ENCODE results near the gene ZNF195.

Gene ZNF195

DNA sequence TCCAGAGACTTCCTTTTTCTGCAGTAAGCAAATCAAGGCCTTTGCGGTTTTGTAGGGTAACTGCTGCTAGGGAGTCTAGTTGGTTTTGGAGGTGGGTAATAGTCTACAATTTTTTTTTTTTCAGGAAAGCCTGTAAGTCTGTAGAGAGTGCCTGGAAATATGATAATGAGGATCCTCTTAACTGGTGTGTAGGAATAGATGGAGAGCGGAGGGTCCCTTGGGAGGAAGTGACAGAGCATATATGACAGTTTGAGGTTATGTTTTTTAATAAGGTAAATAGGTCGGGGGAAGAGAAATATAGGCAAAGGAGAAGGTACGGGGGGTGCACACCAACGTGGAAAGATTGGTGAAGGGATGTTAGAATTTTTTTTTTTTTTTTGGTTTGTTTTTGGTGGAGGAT lies 25.9 kb downstream of the ZNF195 start:
- H3K27me3 ChIP-seq (replicated peaks in 2 of 5; ENCODE audit: control insufficient read depth in 4 of 5, insufficient read depth in 5 of 5, low read length in 4 of 5), result no peaks in the 10 kb centered on the region
- ChIA-PET POLR2A (no interaction called here), CTCF (interaction anchor here (2.0 kb wide), 1 partner anchor 13 kb away, joined by 7 read pairs; no protein-coding TSS in a partner anchor)
- H3K9me3 ChIP-seq (ENCODE audit: control extremely low read depth in 1 of 5, control insufficient read depth in 4 of 5, insufficient read depth in 2 of 5, low read depth in 1 of 5, low read length in 4 of 5), result peaks cover 4 to 55% (median 26%) of the 10 kb centered on the region in 5 experiments
- WGBS (ENCODE audit: insufficient coverage), result 95% methylated on average over 4 of the region's 5 CpGs
- no peak overlapping the region for H3K27ac ChIP-seq (ENCODE audit: insufficient read depth in 1 of 2, low read depth in 1 of 2, low read length in 2 of 2, poor library complexity in 1 of 2, severe bottlenecking in 2 of 2)
- H3K4me1 ChIP-seq (ENCODE audit: control extremely low read depth in 1 of 4, control insufficient read depth in 4 of 4, insufficient read depth in 4 of 4, low read length in 3 of 4), result no peaks in the 10 kb centered on the region
- peaks cover 0 to 10% (median under 1%) of the 10 kb centered on the region in 4 experiments for H3K36me3 ChIP-seq (ENCODE audit: control insufficient read depth in 4 of 4, insufficient read depth in 4 of 4, low read length in 3 of 4)
- H3K4me3 ChIP-seq (ENCODE audit: control insufficient read depth in 1 of 7, extremely low read depth in 1 of 7, insufficient read depth in 4 of 7, low read depth in 2 of 7, low read length in 6 of 7), result no peak overlapping the region
- DNase-seq, result no peak

DNA sequence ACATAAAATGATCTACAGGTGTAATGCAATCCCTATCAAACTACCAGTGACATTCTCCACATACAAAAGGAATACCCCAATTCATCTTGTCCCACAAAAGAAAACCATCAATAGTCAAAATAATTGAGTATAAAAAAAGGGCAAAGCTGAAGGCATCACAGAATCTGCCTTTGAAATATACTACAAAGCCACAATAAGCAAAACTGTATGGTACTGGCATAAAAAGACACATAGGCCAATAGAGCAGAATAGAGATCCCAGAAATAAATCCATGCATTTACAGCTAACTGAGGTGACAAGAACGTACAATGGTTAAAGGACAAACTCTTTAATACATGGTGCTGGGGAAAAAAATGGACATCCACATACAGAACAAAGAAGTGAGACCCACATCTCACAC lies 31.8 kb downstream of the ZNF195 start:
- CTCF ChIA-PET, result interaction anchor here (2.5 kb wide), 1 partner anchor 61 kb away, joined by 12 read pairs; no protein-coding TSS in a partner anchor
- no peak for DNase-seq
- POLR2A ChIA-PET, result interaction anchor here (0.6 kb wide), 1 partner anchor 67 kb away, joined by 3 read pairs; no protein-coding TSS in a partner anchor

DNA sequence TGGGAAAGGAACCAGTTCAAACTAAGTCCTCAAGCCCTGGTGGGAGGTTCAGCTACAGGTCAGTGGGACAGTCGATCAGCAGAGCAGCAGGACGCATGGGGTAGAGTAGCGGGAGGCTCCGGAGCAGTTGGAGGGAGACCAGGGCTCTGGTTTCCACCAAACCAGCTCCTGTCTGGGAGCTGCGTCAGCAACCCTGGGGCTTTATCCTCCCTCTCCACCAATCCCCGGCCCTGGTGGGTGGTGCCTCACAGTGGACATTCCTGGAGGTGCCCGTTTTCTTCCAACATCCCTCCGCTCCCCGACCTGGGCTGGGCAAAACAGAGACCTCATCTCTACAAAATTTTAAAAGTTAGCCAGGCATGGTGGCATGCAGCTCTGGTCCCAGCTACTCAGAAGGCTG lies 32.4 kb downstream of the ZNF195 start:
- Histone ChIP-seq H3K27ac (ENCODE audit: insufficient read depth in 1 of 2, low read depth in 1 of 2, low read length in 2 of 2, poor library complexity in 1 of 2, severe bottlenecking in 2 of 2) (no peak overlapping the region), H3K36me3 (ENCODE audit: control insufficient read depth in 4 of 4, insufficient read depth in 4 of 4, low read length in 3 of 4) (no peaks in the 10 kb centered on the region), H3K4me3 (ENCODE audit: control insufficient read depth in 1 of 7, extremely low read depth in 1 of 7, insufficient read depth in 4 of 7, low read depth in 2 of 7, low read length in 6 of 7) (no peak overlapping the region), H3K9me3 (ENCODE audit: control extremely low read depth in 1 of 5, control insufficient read depth in 4 of 5, insufficient read depth in 2 of 5, low read depth in 1 of 5, low read length in 4 of 5) (peaks cover 0 to 14% (median 4%) of the 10 kb centered on the region in 5 experiments), H3K4me1 (ENCODE audit: control extremely low read depth in 1 of 4, control insufficient read depth in 4 of 4, insufficient read depth in 4 of 4, low read length in 3 of 4) (no peaks in the 10 kb centered on the region), H3K27me3 (replicated peaks in 2 of 5; ENCODE audit: control insufficient read depth in 4 of 5, insufficient read depth in 5 of 5, low read length in 4 of 5) (peaks cover 0 to 8% (median 3%) of the 10 kb centered on the region in 5 experiments)
- ChIA-PET POLR2A (interaction anchor here (0.6 kb wide), 1 partner anchor 68 kb away, joined by 3 read pairs; no protein-coding TSS in a partner anchor), CTCF (interaction anchor here (2.5 kb wide), 1 partner anchor 62 kb away, joined by 12 read pairs; no protein-coding TSS in a partner anchor)
- WGBS (ENCODE audit: insufficient coverage), result 98% methylated on average over 7 of the region's 9 CpGs
- DNase-seq, result no peak

More for the DNA sequence above, 31.8 kb downstream of the ZNF195 start:
- H3K4me1 ChIP-seq (ENCODE audit: control extremely low read depth in 1 of 4, control insufficient read depth in 4 of 4, insufficient read depth in 4 of 4, low read length in 3 of 4), result no peaks in the 10 kb centered on the region
- H3K9me3 ChIP-seq (ENCODE audit: control extremely low read depth in 1 of 5, control insufficient read depth in 4 of 5, insufficient read depth in 2 of 5, low read depth in 1 of 5, low read length in 4 of 5), result peaks cover 0 to 15% (median 4%) of the 10 kb centered on the region in 5 experiments
- no peaks in the 10 kb centered on the region for H3K36me3 ChIP-seq (ENCODE audit: control insufficient read depth in 4 of 4, insufficient read depth in 4 of 4, low read length in 3 of 4)
- peaks cover 0 to 8% (median 3%) of the 10 kb centered on the region in 5 experiments for H3K27me3 ChIP-seq (replicated peaks in 2 of 5; ENCODE audit: control insufficient read depth in 4 of 5, insufficient read depth in 5 of 5, low read length in 4 of 5)
- WGBS (ENCODE audit: insufficient coverage), result no CpG with 5 or more reads among the region's 1 CpG
- no peak overlapping the region for H3K27ac ChIP-seq (ENCODE audit: insufficient read depth in 1 of 2, low read depth in 1 of 2, low read length in 2 of 2, poor library complexity in 1 of 2, severe bottlenecking in 2 of 2)
- H3K4me3 ChIP-seq (ENCODE audit: control insufficient read depth in 1 of 7, extremely low read depth in 1 of 7, insufficient read depth in 4 of 7, low read depth in 2 of 7, low read length in 6 of 7), result no peak overlapping the region

DNA sequence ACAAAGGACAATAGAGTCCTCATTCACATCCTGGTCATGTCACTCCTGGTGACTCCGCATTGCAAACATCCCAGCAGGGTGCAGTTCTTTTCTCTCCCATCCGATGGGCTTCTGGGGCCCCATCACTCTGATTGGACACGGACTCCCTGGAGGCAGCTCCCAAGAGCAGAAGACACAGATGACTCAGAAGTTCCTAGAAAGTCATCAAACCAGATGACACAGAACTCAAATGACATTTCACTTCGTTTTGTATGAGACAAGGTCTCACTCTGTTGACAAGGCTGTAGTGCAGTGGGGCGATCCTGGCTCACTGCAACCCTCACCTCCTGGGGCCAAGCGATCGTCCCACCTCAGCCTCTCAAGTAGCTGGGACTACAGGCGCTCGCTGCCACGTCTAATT lies 33.2 kb downstream of the ZNF195 start:
- H3K27me3 ChIP-seq (replicated peaks in 2 of 5; ENCODE audit: control insufficient read depth in 4 of 5, insufficient read depth in 5 of 5, low read length in 4 of 5), result peaks cover 0 to 8% (median 3%) of the 10 kb centered on the region in 5 experiments
- no peak overlapping the region for H3K27ac ChIP-seq (ENCODE audit: insufficient read depth in 1 of 2, low read depth in 1 of 2, low read length in 2 of 2, poor library complexity in 1 of 2, severe bottlenecking in 2 of 2)
- H3K4me3 ChIP-seq (ENCODE audit: control insufficient read depth in 1 of 7, extremely low read depth in 1 of 7, insufficient read depth in 4 of 7, low read depth in 2 of 7, low read length in 6 of 7), result no peak overlapping the region
- 87% methylated on average over 5 of the region's 10 CpGs for WGBS (ENCODE audit: insufficient coverage)
- ChIA-PET CTCF (interaction anchor here (1.1 to 2.5 kb wide), 2 partner anchors 62 to 75 kb away, joined by 3 to 12 read pairs; no protein-coding TSS in a partner anchor), POLR2A (no interaction called here)
- H3K4me1 ChIP-seq (ENCODE audit: control extremely low read depth in 1 of 4, control insufficient read depth in 4 of 4, insufficient read depth in 4 of 4, low read length in 3 of 4), result no peaks in the 10 kb centered on the region
- no peak for DNase-seq
- peaks cover 0 to 9% (median 4%) of the 10 kb centered on the region in 5 experiments for H3K9me3 ChIP-seq (ENCODE audit: control extremely low read depth in 1 of 5, control insufficient read depth in 4 of 5, insufficient read depth in 2 of 5, low read depth in 1 of 5, low read length in 4 of 5)
- H3K36me3 ChIP-seq (ENCODE audit: control insufficient read depth in 4 of 4, insufficient read depth in 4 of 4, low read length in 3 of 4), result no peaks in the 10 kb centered on the region

DNA sequence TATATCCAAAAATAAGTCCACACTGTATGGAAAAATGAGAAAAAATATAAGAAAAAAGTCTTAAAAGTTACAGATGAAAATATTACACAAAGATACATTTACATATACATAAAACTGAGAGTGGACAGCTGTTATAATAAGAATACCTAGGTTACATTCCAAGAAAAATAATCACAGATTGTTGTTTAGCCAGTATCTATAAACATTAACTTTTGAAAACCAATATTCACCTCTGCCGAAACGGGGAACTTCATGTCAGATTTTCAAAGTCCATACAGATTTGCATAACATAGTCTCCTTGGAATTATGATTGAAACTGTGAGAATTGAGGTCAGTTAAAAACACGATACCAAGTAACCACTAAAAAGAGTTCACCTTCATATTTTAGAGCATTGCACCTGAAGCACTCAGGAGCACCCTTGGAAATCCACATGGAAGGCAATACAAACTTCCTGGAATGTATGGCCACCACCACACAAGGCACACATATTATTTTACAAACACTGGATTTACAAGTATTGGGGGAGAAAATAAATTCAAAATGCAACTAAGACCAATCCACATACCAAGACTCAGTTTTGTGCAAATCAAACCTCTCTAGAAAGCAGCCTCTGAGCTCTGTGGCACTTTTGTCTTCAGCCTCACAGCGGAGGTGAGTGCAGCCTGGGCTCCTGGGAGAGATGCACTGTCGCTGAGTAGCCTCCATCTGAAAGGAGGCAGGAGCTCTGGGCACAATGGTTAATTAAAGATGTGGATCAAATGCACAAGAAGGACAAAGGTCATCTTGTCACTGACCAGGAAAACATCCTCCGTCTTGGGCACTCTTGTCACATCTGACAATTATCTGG lies 34.4 kb downstream of the ZNF195 start:
- Histone ChIP-seq H3K27me3 (replicated peaks in 2 of 5; ENCODE audit: control insufficient read depth in 4 of 5, insufficient read depth in 5 of 5, low read length in 4 of 5) (peaks cover 0 to 8% (median 6%) of the 10 kb centered on the region in 5 experiments), H3K36me3 (ENCODE audit: control insufficient read depth in 4 of 4, insufficient read depth in 4 of 4, low read length in 3 of 4) (no peaks in the 10 kb centered on the region), H3K9me3 (ENCODE audit: control extremely low read depth in 1 of 5, control insufficient read depth in 4 of 5, insufficient read depth in 2 of 5, low read depth in 1 of 5, low read length in 4 of 5) (peaks cover 0 to 7% (median 1%) of the 10 kb centered on the region in 5 experiments), H3K4me1 (ENCODE audit: control extremely low read depth in 1 of 4, control insufficient read depth in 4 of 4, insufficient read depth in 4 of 4, low read length in 3 of 4) (no peaks in the 10 kb centered on the region), H3K27ac (ENCODE audit: insufficient read depth in 1 of 2, low read depth in 1 of 2, low read length in 2 of 2, poor library complexity in 1 of 2, severe bottlenecking in 2 of 2) (no peak overlapping the region), H3K4me3 (ENCODE audit: control insufficient read depth in 1 of 7, extremely low read depth in 1 of 7, insufficient read depth in 4 of 7, low read depth in 2 of 7, low read length in 6 of 7) (no peak overlapping the region)
- 92% methylated on average over 3 of the region's 6 CpGs for whole genome bisulfite sequencing (ENCODE audit: insufficient coverage)
- no peak for DNase-seq
- ChIA-PET CTCF (interaction anchor here (1.1 kb wide), 1 partner anchor 76 kb away, joined by 3 read pairs; no protein-coding TSS in a partner anchor), POLR2A (no interaction called here)

DNA sequence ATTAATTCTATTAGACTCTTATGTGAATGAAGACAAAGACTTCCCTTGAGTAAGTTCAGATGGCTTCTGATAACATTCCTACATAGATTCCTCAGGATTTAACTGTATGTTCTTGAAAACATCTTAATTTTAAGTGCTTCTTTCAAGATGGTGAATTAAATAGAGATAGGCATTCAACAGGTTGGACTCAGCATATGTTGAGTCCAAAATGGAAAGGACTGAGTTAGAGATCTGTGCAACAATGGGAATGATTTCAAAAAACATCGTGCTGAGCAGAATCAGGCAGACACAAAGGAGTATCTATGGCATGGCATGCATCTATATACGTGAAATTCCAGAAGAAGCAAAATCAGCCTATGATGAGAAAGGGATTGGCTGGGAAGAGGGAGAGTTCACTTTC lies 36.2 kb downstream of the ZNF195 start:
- H3K9me3 ChIP-seq (ENCODE audit: control extremely low read depth in 1 of 5, control insufficient read depth in 4 of 5, insufficient read depth in 2 of 5, low read depth in 1 of 5, low read length in 4 of 5), result peaks cover 0 to 5% (median 0%) of the 10 kb centered on the region in 5 experiments
- H3K27me3 ChIP-seq (replicated peaks in 2 of 5; ENCODE audit: control insufficient read depth in 4 of 5, insufficient read depth in 5 of 5, low read length in 4 of 5), result peaks cover 0 to 14% (median 6%) of the 10 kb centered on the region in 5 experiments
- POLR2A ChIA-PET, result interaction anchor here (0.6 kb wide), 1 partner anchor 14 kb away, joined by 4 read pairs; no protein-coding TSS in a partner anchor
- WGBS (ENCODE audit: insufficient coverage), result 93% methylated on average over 2 of the region's 2 CpGs
- CTCF ChIA-PET, result interaction anchor here (1.5 to 4.3 kb wide), 2 partner anchors 65 to 72 kb away, joined by 4 to 53 read pairs; no protein-coding TSS in a partner anchor
- H3K4me3 ChIP-seq (ENCODE audit: control insufficient read depth in 1 of 7, extremely low read depth in 1 of 7, insufficient read depth in 4 of 7, low read depth in 2 of 7, low read length in 6 of 7), result no peak overlapping the region
- no peak overlapping the region for H3K27ac ChIP-seq (ENCODE audit: insufficient read depth in 1 of 2, low read depth in 1 of 2, low read length in 2 of 2, poor library complexity in 1 of 2, severe bottlenecking in 2 of 2)
- H3K4me1 ChIP-seq (ENCODE audit: control extremely low read depth in 1 of 4, control insufficient read depth in 4 of 4, insufficient read depth in 4 of 4, low read length in 3 of 4), result no peaks in the 10 kb centered on the region
- no peak for DNase-seq
- no peaks in the 10 kb centered on the region for H3K36me3 ChIP-seq (ENCODE audit: control insufficient read depth in 4 of 4, insufficient read depth in 4 of 4, low read length in 3 of 4)

All from common myeloid progenitor, CD34-positive (primary cell).